Measurements from ENCODE around the gene COLQ.

Gene COLQ

DNA sequence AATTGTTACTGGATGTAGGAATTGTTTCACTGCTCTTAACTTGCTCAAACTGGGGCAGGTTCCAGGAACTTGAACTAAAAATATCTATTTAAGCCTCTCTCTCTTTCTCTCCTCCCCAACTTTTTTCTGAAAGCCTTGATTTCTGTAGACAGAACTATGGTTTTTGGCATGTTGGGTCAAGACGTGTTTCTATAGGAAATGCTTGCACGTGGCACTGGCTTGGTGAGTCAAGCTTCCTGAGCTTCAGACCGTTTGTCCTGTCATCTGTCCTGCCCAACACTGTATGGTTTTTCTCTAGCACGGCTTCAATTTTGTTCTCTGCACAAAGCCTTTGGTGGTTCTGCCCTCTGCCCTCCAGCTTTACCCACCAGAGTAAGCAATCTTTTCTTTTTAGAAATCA, 80.6 kb downstream of the COLQ start:
- ATAC-seq, result no peak
- TF ChIP-seq ESRRG (CRISPR knock-in tag; IDR thresholded peaks at IDR 0.05), result no peak
- no peak for TF ChIP-seq CSDC2 (CRISPR knock-in tag; IDR thresholded peaks at IDR 0.05)
- no peak for TF ChIP-seq SNAI2 (CRISPR knock-in tag; IDR thresholded peaks at IDR 0.05)
- TF ChIP-seq, protein P1, sequence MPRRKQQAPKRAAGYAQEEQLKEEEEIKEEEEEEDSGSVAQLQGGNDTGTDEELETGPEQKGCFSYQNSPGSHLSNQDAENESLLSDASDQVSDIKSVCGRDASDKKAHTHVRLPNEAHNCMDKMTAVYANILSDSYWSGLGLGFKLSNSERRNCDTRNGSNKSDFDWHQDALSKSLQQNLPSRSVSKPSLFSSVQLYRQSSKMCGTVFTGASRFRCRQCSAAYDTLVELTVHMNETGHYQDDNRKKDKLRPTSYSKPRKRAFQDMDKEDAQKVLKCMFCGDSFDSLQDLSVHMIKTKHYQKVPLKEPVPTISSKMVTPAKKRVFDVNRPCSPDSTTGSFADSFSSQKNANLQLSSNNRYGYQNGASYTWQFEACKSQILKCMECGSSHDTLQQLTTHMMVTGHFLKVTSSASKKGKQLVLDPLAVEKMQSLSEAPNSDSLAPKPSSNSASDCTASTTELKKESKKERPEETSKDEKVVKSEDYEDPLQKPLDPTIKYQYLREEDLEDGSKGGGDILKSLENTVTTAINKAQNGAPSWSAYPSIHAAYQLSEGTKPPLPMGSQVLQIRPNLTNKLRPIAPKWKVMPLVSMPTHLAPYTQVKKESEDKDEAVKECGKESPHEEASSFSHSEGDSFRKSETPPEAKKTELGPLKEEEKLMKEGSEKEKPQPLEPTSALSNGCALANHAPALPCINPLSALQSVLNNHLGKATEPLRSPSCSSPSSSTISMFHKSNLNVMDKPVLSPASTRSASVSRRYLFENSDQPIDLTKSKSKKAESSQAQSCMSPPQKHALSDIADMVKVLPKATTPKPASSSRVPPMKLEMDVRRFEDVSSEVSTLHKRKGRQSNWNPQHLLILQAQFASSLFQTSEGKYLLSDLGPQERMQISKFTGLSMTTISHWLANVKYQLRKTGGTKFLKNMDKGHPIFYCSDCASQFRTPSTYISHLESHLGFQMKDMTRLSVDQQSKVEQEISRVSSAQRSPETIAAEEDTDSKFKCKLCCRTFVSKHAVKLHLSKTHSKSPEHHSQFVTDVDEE (CRISPR knock-in tag; IDR thresholded peaks at IDR 0.05), result no peak
- no peak for TF ChIP-seq BACH2 (CRISPR knock-in tag; IDR thresholded peaks at IDR 0.05; ENCODE audit: borderline replicate concordance)
- no peak for TF ChIP-seq OSR1 (CRISPR knock-in tag; IDR thresholded peaks at IDR 0.05)
- no peak for TF ChIP-seq ZC3H10 (CRISPR knock-in tag; IDR thresholded peaks at IDR 0.05)
- TF ChIP-seq, protein P2, sequence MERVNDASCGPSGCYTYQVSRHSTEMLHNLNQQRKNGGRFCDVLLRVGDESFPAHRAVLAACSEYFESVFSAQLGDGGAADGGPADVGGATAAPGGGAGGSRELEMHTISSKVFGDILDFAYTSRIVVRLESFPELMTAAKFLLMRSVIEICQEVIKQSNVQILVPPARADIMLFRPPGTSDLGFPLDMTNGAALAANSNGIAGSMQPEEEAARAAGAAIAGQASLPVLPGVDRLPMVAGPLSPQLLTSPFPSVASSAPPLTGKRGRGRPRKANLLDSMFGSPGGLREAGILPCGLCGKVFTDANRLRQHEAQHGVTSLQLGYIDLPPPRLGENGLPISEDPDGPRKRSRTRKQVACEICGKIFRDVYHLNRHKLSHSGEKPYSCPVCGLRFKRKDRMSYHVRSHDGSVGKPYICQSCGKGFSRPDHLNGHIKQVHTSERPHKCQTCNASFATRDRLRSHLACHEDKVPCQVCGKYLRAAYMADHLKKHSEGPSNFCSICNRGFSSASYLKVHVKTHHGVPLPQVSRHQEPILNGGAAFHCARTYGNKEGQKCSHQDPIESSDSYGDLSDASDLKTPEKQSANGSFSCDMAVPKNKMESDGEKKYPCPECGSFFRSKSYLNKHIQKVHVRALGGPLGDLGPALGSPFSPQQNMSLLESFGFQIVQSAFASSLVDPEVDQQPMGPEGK (CRISPR knock-in tag; IDR thresholded peaks at IDR 0.05; ENCODE audit: borderline replicate concordance), result no peak

DNA sequence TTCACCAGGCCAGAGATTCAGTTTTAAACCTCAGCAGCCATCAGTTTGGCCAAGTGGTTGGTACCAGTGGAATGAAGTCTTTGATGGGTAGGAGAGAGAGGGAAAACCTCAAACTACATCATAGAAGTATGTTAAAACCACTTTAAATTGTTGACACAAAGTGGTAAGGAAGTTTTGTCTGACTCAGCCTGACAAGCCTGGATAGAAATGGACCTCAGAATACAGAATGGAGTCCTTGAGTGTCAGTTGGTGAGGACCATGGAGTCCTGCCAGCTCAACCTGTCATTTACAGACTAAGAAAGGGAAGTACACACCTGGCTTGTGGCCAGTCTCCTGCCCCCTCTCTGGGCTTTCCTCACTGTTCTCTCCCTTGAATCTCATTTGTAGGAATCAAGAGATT, 82.0 kb downstream of the COLQ start:
- no peak for TF ChIP-seq BACH2 (CRISPR knock-in tag; IDR thresholded peaks at IDR 0.05; ENCODE audit: borderline replicate concordance)
- TF ChIP-seq ZFP3 (CRISPR knock-in tag; IDR thresholded peaks at IDR 0.05), result no peak
- no peak for TF ChIP-seq OSR1 (CRISPR knock-in tag; IDR thresholded peaks at IDR 0.05)
- no peak for TF ChIP-seq ZNF8 (CRISPR knock-in tag; IDR thresholded peaks at IDR 0.05)
- no peak for TF ChIP-seq RARB (CRISPR knock-in tag; IDR thresholded peaks at IDR 0.05)
- no peak for TF ChIP-seq ISL1 (CRISPR knock-in tag; IDR thresholded peaks at IDR 0.05)
- TF ChIP-seq ZFP30 (CRISPR knock-in tag; IDR thresholded peaks at IDR 0.05), result no peak
- TF ChIP-seq, protein P3, sequence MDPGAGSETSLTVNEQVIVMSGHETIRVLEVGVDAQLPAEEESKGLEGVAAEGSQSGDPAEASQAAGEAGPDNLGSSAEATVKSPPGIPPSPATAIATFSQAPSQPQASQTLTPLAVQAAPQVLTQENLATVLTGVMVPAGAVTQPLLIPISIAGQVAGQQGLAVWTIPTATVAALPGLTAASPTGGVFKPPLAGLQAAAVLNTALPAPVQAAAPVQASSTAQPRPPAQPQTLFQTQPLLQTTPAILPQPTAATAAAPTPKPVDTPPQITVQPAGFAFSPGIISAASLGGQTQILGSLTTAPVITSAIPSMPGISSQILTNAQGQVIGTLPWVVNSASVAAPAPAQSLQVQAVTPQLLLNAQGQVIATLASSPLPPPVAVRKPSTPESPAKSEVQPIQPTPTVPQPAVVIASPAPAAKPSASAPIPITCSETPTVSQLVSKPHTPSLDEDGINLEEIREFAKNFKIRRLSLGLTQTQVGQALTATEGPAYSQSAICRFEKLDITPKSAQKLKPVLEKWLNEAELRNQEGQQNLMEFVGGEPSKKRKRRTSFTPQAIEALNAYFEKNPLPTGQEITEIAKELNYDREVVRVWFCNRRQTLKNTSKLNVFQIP (CRISPR knock-in tag; IDR thresholded peaks at IDR 0.05; ENCODE audit: borderline replicate concordance, low read depth), result no peak
- TF ChIP-seq TOX (CRISPR knock-in tag; IDR thresholded peaks at IDR 0.05; ENCODE audit: borderline replicate concordance), result no peak
- TF ChIP-seq, protein P2 (CRISPR knock-in tag; IDR thresholded peaks at IDR 0.05; ENCODE audit: borderline replicate concordance), result no peak
- TF ChIP-seq ESRRG (CRISPR knock-in tag; IDR thresholded peaks at IDR 0.05), result no peak
- TF ChIP-seq TCF4 (CRISPR knock-in tag; IDR thresholded peaks at IDR 0.05; ENCODE audit: borderline replicate concordance), result no peak
- TF ChIP-seq, protein P4, sequence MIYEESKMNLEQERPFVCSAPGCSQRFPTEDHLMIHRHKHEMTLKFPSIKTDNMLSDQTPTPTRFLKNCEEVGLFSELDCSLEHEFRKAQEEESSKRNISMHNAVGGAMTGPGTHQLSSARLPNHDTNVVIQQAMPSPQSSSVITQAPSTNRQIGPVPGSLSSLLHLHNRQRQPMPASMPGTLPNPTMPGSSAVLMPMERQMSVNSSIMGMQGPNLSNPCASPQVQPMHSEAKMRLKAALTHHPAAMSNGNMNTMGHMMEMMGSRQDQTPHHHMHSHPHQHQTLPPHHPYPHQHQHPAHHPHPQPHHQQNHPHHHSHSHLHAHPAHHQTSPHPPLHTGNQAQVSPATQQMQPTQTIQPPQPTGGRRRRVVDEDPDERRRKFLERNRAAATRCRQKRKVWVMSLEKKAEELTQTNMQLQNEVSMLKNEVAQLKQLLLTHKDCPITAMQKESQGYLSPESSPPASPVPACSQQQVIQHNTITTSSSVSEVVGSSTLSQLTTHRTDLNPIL (CRISPR knock-in tag; IDR thresholded peaks at IDR 0.05; ENCODE audit: low read depth), result no peak
- no peak for TF ChIP-seq GLIS3 (CRISPR knock-in tag; IDR thresholded peaks at IDR 0.05)
- no peak for TF ChIP-seq SNAI2 (CRISPR knock-in tag; IDR thresholded peaks at IDR 0.05)
- TF ChIP-seq ZNF565 (CRISPR knock-in tag; conservative IDR thresholded peaks at IDR 0.05; ENCODE audit: low read depth), result no peak
- TF ChIP-seq, protein P1 (CRISPR knock-in tag; IDR thresholded peaks at IDR 0.05), result no peak
- no peak for ATAC-seq
